NCI-H526 (cell line): Measurements from ENCODE around the gene INPP5J.
"Not testable (repeated sequence)": the region's sequence is repeated elsewhere in the genome, so short reads cannot be mapped to it uniquely, and the experiment has no call there.

Experiments
- DNase-seq, 2 experiments: peaks; one replicate each; lab custom pipeline; 2025; lab: John Stamatoyannopoulos, UW

The INPP5J gene

DNA sequence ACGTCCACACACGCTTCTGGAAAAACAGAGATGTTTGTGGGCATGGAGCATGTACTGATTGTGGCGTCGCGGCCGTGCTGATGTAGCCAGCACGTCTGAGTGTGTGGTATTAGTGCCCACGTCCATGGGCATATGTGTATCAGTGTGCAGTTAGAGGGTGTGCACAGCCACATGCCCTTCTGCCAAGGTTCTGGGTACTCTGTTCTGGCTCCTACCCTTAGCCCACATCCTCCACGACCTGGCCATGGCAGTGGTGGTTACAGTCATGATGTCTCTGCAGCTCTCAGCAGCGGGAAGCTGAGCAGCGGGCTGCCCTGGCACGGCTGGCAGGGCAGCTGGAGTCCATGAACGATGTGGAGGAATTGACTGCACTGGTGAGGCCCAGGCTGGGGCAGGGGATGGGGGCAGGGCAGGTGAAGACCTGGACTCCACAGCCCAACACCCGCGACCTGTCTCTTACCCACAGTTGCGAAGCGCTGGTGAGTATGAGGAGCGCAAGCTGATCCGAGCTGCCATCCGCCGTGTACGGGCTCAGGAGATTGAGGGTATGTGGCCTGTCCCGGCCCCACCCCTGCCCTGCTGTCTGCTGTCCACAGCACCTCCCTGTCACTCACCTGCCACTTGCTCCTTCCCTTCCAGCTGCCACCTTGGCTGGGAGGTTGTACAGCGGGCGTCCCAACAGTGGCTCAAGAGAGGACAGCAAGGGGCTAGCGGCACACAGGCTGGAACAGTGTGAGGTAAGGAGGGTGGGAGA is 34.4 kb upstream of the INPP5J start:
- no peak for DNase-seq

DNA sequence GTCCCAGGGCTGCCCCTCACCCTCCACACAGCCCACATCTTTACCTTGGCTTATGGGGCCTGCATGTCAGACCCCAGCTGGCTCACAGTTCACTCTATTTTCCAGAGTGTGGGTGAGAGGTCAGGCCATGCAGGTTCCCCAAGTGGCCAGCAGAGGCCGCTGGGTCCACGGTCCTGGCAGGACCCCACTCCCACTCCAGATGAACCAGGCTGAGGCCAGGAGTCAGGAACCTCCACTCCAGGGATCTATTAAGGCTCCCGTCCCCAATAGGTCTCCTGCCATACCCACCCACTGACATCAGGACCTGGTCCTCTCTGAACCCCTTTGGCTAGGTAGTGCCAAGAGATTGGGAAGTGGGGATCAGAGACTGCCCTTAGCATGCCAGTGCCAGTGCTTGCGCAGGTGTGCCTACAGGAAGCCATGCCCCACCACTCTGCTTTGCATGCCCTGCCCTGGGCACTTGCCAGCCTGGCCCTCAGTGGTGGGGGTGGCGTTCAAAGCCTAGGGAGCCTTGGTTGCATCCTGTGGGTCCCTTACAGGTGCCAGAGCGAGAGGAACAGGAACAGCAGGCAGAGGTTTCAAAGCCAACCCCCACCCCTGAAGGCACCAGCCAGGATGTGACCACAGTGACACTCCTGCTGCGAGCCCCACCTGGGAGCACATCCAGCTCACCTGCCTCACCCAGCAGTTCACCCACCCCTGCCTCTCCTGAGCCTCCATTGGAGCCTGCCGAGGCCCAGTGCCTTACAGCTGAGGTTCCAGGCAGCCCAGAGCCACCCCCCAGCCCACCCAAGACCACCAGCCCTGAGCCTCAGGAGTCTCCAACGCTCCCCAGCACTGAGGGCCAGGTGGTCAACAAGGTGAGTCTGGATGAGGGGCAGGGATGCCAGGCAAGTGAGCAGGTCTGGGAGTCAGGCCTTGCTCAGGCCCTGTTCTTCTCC is 33.3 kb upstream of the INPP5J start:
- peak; percentile 62 to 83 for DNase-seq

- DNase-seq: no peak
Observed at GRCh38 chr22:31090217-31091085, 32.3 kb upstream of the INPP5J start.

DNA sequence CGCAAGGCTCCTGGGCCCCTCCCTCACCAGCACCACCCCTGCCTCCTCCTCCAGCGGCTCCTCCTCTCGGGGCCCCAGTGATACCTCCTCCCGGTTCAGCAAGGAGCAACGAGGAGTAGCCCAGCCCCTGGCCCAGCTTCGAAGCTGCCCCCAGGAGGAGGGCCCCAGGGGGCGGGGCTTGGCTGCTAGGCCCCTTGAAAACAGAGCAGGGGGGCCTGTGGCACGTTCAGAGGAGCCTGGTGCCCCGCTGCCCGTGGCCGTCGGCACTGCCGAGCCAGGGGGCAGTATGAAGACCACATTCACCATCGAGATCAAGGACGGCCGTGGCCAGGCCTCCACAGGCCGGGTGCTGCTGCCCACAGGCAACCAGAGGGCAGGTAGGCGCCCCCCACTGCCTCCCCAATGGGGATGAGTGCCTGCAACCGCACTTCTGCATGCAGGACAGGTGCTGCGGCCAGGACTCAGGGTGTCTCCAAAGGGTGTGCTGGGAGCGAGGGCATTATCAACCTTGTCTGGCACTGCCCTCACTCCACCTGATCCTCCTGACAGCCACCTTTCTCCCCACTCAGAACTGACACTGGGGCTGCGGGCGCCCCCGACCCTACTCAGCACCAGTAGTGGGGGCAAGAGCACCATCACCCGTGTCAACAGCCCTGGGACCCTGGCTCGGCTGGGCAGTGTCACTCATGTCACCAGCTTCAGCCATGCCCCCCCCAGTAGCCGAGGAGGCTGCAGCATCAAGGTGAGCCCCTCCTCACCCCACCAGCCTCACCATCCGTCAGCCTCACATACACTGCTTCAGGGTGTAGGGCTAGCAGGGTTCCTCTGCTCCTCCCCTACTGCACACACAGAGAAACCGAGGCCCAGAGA is 31.4 kb upstream of the INPP5J start:
- DNase-seq: no peak

DNA sequence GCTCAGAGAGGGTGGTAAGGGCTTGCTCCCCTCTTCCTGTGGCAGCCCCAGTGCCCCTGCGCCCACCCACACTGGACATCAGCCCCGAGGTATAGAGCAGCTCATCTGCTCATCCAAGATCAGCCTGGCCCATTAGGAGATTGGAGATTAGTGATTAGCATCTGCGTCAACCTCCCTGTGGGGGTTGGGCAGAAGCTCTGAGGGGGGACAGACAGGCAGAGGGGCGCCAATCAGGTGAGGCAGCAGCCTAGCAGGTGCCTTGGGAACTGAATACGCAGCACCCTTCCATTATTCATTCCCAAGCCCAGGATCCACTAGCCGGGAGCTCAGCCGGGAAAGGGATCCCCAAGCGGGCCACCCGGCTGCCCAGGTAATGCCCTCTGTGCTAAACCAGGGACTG is 30.6 kb upstream of the INPP5J start:
- DNase-seq: no peak

GRCh38 chr22:31093086-31093850 is 29.5 kb upstream of the INPP5J start:
- no peak for DNase-seq

GRCh38 chr22:31094021-31094551 is 28.7 kb upstream of the INPP5J start:
- no peak for DNase-seq

- no peak for DNase-seq
Observed at GRCh38 chr22:31094741-31095140, 28.0 kb upstream of the INPP5J start.

- DNase-seq: no peak
Observed at GRCh38 chr22:31095637-31096249, 27.0 kb upstream of the INPP5J start.

- DNase-seq: no peak
Observed at GRCh38 chr22:31096657-31097279, 26.0 kb upstream of the INPP5J start.

DNA sequence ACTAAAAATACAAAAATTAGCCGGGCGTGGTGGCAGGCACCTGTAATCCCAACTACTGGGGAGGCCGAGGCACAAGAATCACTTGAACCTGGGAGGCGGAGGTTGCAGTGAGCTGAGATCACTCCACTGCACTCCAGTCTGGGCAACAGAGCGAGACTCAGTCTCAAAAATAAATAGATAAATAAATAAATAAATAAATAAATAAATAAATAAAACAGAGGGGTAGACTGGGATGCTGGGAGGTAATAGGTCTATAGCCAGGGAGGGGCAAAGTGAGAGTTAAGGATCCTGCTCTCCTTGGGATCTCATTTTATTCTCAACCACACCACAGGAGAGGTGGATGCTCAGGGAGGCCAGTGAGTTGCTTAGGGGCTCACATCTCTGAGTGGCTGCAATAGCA is 25.2 kb upstream of the INPP5J start:
- DNase-seq: not testable (repeated sequence)

DNA sequence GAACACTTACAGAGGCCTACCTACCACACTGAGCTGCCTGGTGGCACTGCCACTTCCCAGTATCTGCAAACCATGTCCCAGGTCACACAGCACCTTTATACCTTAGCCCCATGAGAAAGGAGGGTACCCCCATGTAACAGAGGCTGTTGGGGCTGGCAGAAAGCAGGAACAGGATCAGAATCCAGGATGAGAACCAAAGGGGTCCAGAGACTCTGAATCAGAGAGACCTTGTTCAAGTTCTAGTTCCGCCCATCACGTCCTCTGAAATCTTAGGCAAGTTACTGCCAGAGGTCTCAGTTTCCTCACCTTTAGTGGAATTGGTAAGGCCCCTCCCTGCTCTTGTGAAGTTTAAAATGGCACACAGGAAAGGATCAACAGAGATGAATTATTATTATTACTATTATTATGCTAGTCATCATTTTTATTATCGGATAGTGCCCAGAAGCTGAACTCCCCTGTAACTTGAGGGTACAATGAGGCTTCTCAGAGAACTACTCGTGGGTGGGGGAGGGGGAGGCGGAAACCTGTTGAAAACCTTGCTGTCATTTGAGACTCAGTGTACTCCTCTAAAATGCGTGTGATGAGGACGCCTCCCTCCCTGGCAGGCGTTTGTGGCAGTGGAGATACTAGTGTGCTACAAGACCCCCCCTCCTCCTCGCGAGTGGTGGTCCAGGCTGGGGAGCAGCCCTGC is 24.7 kb upstream of the INPP5J start:
- DNase-seq: no peak

DNA sequence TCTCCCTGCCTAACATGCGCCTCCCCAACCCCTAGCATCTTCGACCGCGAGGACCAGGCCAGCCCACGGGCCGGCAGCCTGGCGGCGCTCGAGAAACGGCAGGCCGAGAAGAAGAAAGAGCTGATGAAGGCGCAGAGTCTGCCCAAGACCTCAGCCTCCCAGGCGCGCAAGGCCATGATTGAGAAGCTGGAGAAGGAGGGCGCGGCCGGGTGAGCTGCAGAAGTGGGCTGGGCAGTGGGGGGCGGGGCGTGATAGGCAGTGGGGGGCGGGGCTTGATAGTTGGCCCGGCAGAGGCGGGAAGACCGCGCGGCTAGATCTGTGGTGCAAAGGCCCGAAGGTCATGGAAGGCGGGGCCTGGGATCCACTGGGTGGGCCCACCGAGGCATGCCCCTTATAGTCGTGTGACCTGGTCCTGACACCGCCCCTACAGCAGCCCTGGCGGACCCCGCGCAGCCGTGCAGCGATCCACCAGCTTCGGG is 24.1 kb upstream of the INPP5J start:
- no peak for DNase-seq

DNA sequence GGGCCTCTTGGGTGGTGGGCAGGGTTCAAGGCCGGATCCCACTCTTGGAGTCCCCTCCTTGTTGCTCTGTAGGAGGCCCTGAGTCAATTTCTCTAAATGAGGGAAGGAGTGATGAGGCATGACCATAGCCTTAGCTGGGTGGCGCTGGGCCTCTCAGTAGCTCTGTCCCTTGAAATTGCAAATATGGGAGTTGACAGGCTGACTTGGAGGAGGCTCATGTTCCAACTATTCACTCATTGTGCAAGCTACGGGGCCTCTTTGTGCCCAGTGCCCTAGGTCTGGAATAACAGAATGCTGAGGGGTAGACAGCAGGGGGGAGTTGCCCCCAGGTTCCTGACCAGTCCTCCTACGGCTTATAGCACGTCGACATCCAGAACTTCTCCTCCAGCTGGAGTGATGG is 23.4 kb upstream of the INPP5J start:
- DNase-seq: no peak

DNA sequence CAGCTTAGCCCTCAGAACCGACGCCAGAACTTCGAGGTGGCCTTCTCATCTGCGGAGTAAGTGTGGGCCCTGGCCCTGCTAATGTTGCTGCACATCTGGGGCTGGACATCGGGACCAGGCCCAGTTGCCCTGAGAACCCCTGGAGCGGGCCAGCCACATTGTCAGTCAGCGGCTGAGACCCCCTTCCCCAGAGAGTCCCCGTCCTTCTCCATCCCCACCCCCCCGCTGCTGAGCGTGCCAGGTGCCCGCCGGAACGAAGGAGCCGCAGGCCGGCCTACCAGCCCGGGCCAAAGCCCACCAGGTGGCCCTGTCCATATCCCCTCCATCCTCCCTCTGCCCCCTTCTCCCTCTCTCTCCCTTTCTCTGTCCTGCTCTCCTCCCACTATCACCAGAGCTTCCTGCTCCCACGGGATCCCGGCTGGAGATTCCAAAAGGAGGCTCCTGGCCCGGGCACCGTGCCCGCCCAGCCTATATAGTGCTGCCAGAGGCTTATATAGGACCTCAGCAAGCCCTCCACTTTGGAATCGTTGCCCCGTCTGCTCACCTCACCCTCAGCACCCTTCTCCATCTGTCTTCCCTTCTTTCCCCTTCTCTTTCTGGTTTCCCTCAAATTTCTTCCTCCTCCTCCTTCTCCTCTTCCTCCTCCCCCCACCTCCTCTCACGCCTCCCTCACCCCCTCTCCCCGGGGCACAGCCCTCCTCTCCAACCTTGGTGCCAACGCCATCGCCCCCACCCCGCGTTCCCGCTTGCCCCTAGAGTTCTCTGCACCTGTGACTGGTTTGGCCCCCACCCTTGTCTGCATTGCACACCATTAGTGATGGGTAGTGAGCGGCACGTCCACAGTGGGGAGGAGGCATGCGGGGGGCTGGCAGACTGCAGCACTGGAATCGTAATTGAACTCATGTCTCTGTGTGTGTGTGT is 22.7 kb upstream of the INPP5J start:
- DNase-seq: no peak

- DNase-seq: no peak
Observed at GRCh38 chr22:31100762-31101525, 21.8 kb upstream of the INPP5J start.
